Endothelial cell of umbilical vein (primary cell): ENCODE results near the gene RTN1. TPM values are rescaled to one million over a fixed set of nuclear protein-coding genes. Genes with fewer than 3 reads are reported as not detected.

Experiments
- BruUV-seq: library from RNA; stranded (reverse); fragments of 400-500 nt; replicated peaks from 2 replicates; lab custom pipeline; 2021; lab: Mats Ljungman, UMichigan
- CTCF ChIA-PET: fragments of 300-600, 350-600 bp; sonication (Branson Sonifier 250); formaldehyde crosslinking; loops from one replicate; lab custom pipeline; 2021; ENCODE audit warnings: antibody characterized with exemption, inconsistent platforms; lab: Charles Lee
- POLR2A ChIA-PET: fragments of 300-600, 350-600 bp; sonication (Branson Sonifier 250); formaldehyde crosslinking; loops from one replicate; lab custom pipeline; 2021; ENCODE audit warnings: antibody characterized with exemption, inconsistent platforms; lab: Charles Lee
- DNase-seq: peaks from one replicate; pipeline ENCODE4 v3.0.0-alpha.2; 2011; ENCODE audit warnings: low read depth, low spot score
- FAIRE-seq: peaks from 2 replicates; lab custom pipeline; 2011; peaks lifted over from hg19 to GRCh38; lab: Jason Lieb, UNC
- H2AFZ ChIP-seq: 2 replicates; pipeline ENCODE4 v1.6.0; 2012; ENCODE audit warnings: low read depth, low read length, control low read depth, inconsistent platforms
- H3K27ac ChIP-seq: 2 replicates; pipeline ENCODE4 v1.5.1; 2011; ENCODE audit warnings: low read depth, mild to moderate bottlenecking, control low read depth, low read length, moderate library complexity; ENCODE audit not compliant: insufficient read depth
- H3K27me3 ChIP-seq, 2 experiments: 2 replicates each; pipeline versions ENCODE4 v1.6.0 to v1.6.1; 2011; ENCODE audit warnings: low read length in 2 of 2, mixed read lengths in 1 of 2; ENCODE audit not compliant: control insufficient read depth in 2 of 2, insufficient read depth in 2 of 2
- H3K36me3 ChIP-seq, 2 experiments: 2 replicates in 1 of 2; 3 replicates in 1 of 2; pipeline ENCODE4 v1.5.1; 2011; ENCODE audit warnings: low read length in 2 of 2, mild to moderate bottlenecking in 1 of 2, moderate library complexity in 1 of 2; ENCODE audit not compliant: control insufficient read depth in 2 of 2, insufficient read depth in 2 of 2; ENCODE audit errors: extremely low read depth in 1 of 2
- H3K4me1 ChIP-seq: 3 replicates; pipeline ENCODE4 v1.5.1; 2011; ENCODE audit warnings: mild to moderate bottlenecking, low read length; ENCODE audit not compliant: control insufficient read depth, insufficient read depth; ENCODE audit errors: extremely low read depth
- H3K4me2 ChIP-seq: 2 replicates; pipeline ENCODE4 v1.6.1; 2011; ENCODE audit warnings: low read length, control low read depth, mixed read lengths; ENCODE audit not compliant: insufficient read depth
- H3K4me3 ChIP-seq, 3 experiments: fragments of 200-600 bp in 1 of 3; sonication (generic), shearing (Covaris generic) in 1 of 3; replicated peaks in 1 of 3; 2 replicates each; pipeline ENCODE4 v1.5.1; 2011 to 2016; ENCODE audit warnings: control low read depth in 3 of 3, low read length in 3 of 3, mild to moderate bottlenecking in 2 of 3, inconsistent platforms in 1 of 3, low read depth in 1 of 3, moderate library complexity in 1 of 3; ENCODE audit not compliant: insufficient read depth in 1 of 3
- H3K79me2 ChIP-seq: 2 replicates; pipeline ENCODE4 v1.6.0; 2012; ENCODE audit warnings: low read length, inconsistent platforms; ENCODE audit not compliant: control insufficient read depth, insufficient read depth
- H3K9ac ChIP-seq: replicated peaks from 2 replicates; pipeline ENCODE3; 2011; ENCODE audit warnings: low read length, control low read depth; ENCODE audit not compliant: insufficient read depth; ENCODE audit errors: extremely low read depth
- H3K9me1 ChIP-seq: replicated peaks from 3 replicates; pipeline ENCODE4 v1.6.0; 2011; ENCODE audit warnings: mild to moderate bottlenecking, low read length; ENCODE audit not compliant: control insufficient read depth, insufficient read depth; ENCODE audit errors: extremely low read depth
- H3K9me3 ChIP-seq: replicated peaks from 2 replicates; pipeline ENCODE4 v1.5.1; 2012; ENCODE audit warnings: low read length, inconsistent platforms; ENCODE audit not compliant: control insufficient read depth, insufficient read depth
- H4K20me1 ChIP-seq: replicated peaks from 2 replicates; pipeline ENCODE3; 2011; ENCODE audit warnings: mild to moderate bottlenecking, low read length; ENCODE audit not compliant: control insufficient read depth, insufficient read depth; ENCODE audit errors: extremely low read depth
- EZH2 ChIP-seq: IDR thresholded peaks from 2 replicates; pipeline ENCODE4 v1.6.1; 2012; ENCODE audit warnings: borderline replicate concordance, low read depth, mild to moderate bottlenecking, moderate library complexity, low read length, inconsistent platforms; ENCODE audit not compliant: severe bottlenecking
- FOS ChIP-seq: IDR thresholded peaks from 2 replicates; pipeline ENCODE4 v1.6.1; 2011; ENCODE audit warnings: mild to moderate bottlenecking, low read length, moderate library complexity, borderline replicate concordance; ENCODE audit not compliant: insufficient read depth
- GATA2 ChIP-seq: IDR thresholded peaks from 2 replicates; pipeline ENCODE4 v1.7.0; 2011; ENCODE audit warnings: low read depth, mild to moderate bottlenecking, moderate library complexity, mixed read lengths, low read length; ENCODE audit not compliant: insufficient read length, insufficient read depth
- JUN ChIP-seq: IDR thresholded peaks from 2 replicates; pipeline ENCODE4 v1.6.1; 2011; ENCODE audit warnings: borderline replicate concordance, low read depth; ENCODE audit not compliant: insufficient read length, insufficient read depth
- MAX ChIP-seq: IDR thresholded peaks from 2 replicates; pipeline ENCODE4 v1.6.1; 2011; ENCODE audit not compliant: insufficient read depth, insufficient read length
- MYC ChIP-seq: IDR thresholded peaks from one replicate; pipeline ENCODE4 v1.6.1; 2011; ENCODE audit warnings: mild to moderate bottlenecking, low read depth, low read length
- POLR2A ChIP-seq: IDR thresholded peaks from 2 replicates; pipeline ENCODE4 v1.6.1; 2012; ENCODE audit warnings: low read depth, mild to moderate bottlenecking, control low read depth, low read length
- POLR2AphosphoS5 ChIP-seq: IDR thresholded peaks from 2 replicates; pipeline ENCODE4 v1.6.1; 2012; ENCODE audit warnings: low read depth, mild to moderate bottlenecking, control low read depth, low read length, moderate library complexity; ENCODE audit not compliant: insufficient read depth
- dilution Hi-C: fragments of 300-500 bp; cut with MboI; formaldehyde crosslinking; loops from one replicate; pipeline ENCODE4 v1.15.0; 2019; ENCODE audit warnings: low sequenced_read_pairs; ENCODE audit not compliant: extremely low pct_ligation_motif_present
- intact Hi-C: fragments of 100-400 bp; cut with micrococcal nuclease; formaldehyde crosslinking; loops from one replicate; pipeline ENCODE4 v1.10.0; 2022
- polyA plus RNA-seq, 4 experiments: library from polyadenylated mRNA; depleted of rRNA in 3 of 4; stranded (reverse) in 3 of 4; unstranded in 1 of 4; fragments of >200 nt; gene quantifications; 2 replicates each; pipeline versions ENCODE4 v1.2.1 to v1.2.3, GENCODE V29; 2011 to 2012; ENCODE audit warnings: missing spikeins in 1 of 4
- total RNA-seq: library from RNA; stranded (reverse); gene quantifications from 2 replicates; pipeline ENCODE4 v1.2.3, GENCODE V29; 2021
- TF ChIP-seq, protein P1 (sequence below), 2 donors: IDR thresholded peaks; 1 replicate in 1 of 2; 2 replicates in 1 of 2; pipeline ENCODE4 v1.5.1; 2011; ENCODE audit warnings: low read length in 2 of 2, mild to moderate bottlenecking in 2 of 2, moderate library complexity in 2 of 2, control low read depth in 1 of 2, inconsistent platforms in 1 of 2, low read depth in 1 of 2; ENCODE audit not compliant: insufficient read depth in 1 of 2; ENCODE audit errors: extremely low read depth in 1 of 2

The RTN1 gene
- total and polyA plus RNA-seq, 2 donors (not counting 3 experiments of a cell fraction or from before 2014, with no cell fraction given): 0.10 to 0.29 TPM

DNA sequence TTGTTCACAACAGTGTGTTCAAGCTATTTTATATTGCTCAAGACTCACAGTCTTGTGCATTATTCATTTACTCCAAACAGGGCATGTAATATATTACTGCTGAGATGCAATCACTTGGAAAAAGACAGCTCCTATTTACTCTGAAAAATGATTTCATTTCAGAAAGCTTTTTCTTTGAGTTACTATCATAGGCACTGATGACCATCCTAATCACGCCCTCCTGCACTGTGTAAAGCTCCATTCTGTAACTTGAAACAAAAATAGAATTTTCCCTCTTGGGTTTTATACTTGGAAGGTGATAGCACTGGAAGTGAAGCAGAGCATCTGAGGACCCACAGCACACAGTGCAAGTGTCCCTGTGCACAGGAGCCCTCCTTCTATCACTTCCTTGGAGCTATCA lies 55.6 kb downstream of the RTN1 start:
- intact Hi-C loops (no loop called here), dilution Hi-C loops (no loop called here)
- Histone ChIP-seq H3K4me2 (no peak overlapping the region), H2AFZ (no peak overlapping the region), H3K9me1 (no peaks in the 10 kb centered on the region), H3K9me3 (no peaks in the 10 kb centered on the region), H3K4me1 (no peaks in the 10 kb centered on the region), H3K4me3 (no peak overlapping the region), H3K9ac (no peak overlapping the region), H3K36me3 (no peaks in the 10 kb centered on the region), H3K79me2 (no peaks in the 10 kb centered on the region), H4K20me1 (no peaks in the 10 kb centered on the region), H3K27ac (no peak overlapping the region), H3K27me3 (peaks cover 1 to 19% of the 10 kb centered on the region in 2 experiments)
- no peak for DNase-seq
- FAIRE-seq: no peak
- BruUV-seq: no TSS peak
- TF ChIP-seq EZH2: no peak
- no peak for TF ChIP-seq FOS
- no peak for TF ChIP-seq MAX
- TF ChIP-seq MYC: no peak
- TF ChIP-seq JUN: no peak
- TF ChIP-seq POLR2AphosphoS5: no peak
- TF ChIP-seq, protein P1, sequence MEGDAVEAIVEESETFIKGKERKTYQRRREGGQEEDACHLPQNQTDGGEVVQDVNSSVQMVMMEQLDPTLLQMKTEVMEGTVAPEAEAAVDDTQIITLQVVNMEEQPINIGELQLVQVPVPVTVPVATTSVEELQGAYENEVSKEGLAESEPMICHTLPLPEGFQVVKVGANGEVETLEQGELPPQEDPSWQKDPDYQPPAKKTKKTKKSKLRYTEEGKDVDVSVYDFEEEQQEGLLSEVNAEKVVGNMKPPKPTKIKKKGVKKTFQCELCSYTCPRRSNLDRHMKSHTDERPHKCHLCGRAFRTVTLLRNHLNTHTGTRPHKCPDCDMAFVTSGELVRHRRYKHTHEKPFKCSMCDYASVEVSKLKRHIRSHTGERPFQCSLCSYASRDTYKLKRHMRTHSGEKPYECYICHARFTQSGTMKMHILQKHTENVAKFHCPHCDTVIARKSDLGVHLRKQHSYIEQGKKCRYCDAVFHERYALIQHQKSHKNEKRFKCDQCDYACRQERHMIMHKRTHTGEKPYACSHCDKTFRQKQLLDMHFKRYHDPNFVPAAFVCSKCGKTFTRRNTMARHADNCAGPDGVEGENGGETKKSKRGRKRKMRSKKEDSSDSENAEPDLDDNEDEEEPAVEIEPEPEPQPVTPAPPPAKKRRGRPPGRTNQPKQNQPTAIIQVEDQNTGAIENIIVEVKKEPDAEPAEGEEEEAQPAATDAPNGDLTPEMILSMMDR (IDR thresholded peaks at IDR 0.05; ENCODE audit: extremely low read depth in 1 of 2, insufficient read depth in 1 of 2, low read depth in 1 of 2, low read length in 2 of 2): no peak
- no peak for TF ChIP-seq POLR2A
- TF ChIP-seq GATA2: no peak
- CTCF ChIA-PET: interaction anchor here (1.0 to 1.6 kb wide), 3 partner anchors 11 to 13 kb away, joined by 3 to 5 read pairs (median 3); no protein-coding TSS in a partner anchor
- POLR2A ChIA-PET: no interaction called here
